HL-60 (cell line): ENCODE results near the gene ANKK1.

Experiments
- GABPA ChIP-seq: IDR thresholded peaks from 2 replicates; pipeline ENCODE4 v1.6.1; 2012; ENCODE audit warnings: low read depth
- POLR2AphosphoS5 ChIP-seq: IDR thresholded peaks from 2 replicates; pipeline ENCODE4 v1.6.1; 2012; ENCODE audit warnings: low read depth
- TF ChIP-seq, protein P1 (sequence below): IDR thresholded peaks from one replicate; pipeline ENCODE4 v1.5.1; 2011; ENCODE audit warnings: low read length, control low read depth, inconsistent platforms; ENCODE audit not compliant: insufficient read depth
- TF ChIP-seq, protein P2 (sequence below): IDR thresholded peaks from 2 replicates; pipeline ENCODE4 v1.6.1; 2012; ENCODE audit warnings: low read depth; ENCODE audit not compliant: insufficient replicate concordance

DNA sequence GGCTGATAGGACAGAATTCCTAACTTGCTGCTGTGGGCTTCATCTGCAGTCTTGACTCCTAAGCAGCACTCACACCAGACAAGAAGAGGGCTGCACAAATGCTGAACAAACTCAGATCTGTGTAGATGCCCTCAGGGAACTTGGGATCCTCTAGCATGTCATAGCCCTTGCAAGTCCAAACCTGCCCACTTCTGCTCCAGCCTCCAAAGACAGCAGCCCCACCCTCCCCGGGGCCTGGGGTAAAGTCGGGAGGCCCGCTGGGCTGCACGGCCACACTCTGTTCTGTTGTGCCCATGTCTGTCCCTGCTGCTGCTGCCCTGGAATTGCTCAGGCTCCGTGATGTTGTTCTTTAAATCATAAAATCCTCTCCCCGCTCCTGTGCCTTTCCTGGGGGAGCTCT, 59.4 kb downstream of the ANKK1 start:
- TF ChIP-seq POLR2AphosphoS5: no peak
- TF ChIP-seq, protein P1, sequence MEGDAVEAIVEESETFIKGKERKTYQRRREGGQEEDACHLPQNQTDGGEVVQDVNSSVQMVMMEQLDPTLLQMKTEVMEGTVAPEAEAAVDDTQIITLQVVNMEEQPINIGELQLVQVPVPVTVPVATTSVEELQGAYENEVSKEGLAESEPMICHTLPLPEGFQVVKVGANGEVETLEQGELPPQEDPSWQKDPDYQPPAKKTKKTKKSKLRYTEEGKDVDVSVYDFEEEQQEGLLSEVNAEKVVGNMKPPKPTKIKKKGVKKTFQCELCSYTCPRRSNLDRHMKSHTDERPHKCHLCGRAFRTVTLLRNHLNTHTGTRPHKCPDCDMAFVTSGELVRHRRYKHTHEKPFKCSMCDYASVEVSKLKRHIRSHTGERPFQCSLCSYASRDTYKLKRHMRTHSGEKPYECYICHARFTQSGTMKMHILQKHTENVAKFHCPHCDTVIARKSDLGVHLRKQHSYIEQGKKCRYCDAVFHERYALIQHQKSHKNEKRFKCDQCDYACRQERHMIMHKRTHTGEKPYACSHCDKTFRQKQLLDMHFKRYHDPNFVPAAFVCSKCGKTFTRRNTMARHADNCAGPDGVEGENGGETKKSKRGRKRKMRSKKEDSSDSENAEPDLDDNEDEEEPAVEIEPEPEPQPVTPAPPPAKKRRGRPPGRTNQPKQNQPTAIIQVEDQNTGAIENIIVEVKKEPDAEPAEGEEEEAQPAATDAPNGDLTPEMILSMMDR: no peak
- TF ChIP-seq, protein P2, sequence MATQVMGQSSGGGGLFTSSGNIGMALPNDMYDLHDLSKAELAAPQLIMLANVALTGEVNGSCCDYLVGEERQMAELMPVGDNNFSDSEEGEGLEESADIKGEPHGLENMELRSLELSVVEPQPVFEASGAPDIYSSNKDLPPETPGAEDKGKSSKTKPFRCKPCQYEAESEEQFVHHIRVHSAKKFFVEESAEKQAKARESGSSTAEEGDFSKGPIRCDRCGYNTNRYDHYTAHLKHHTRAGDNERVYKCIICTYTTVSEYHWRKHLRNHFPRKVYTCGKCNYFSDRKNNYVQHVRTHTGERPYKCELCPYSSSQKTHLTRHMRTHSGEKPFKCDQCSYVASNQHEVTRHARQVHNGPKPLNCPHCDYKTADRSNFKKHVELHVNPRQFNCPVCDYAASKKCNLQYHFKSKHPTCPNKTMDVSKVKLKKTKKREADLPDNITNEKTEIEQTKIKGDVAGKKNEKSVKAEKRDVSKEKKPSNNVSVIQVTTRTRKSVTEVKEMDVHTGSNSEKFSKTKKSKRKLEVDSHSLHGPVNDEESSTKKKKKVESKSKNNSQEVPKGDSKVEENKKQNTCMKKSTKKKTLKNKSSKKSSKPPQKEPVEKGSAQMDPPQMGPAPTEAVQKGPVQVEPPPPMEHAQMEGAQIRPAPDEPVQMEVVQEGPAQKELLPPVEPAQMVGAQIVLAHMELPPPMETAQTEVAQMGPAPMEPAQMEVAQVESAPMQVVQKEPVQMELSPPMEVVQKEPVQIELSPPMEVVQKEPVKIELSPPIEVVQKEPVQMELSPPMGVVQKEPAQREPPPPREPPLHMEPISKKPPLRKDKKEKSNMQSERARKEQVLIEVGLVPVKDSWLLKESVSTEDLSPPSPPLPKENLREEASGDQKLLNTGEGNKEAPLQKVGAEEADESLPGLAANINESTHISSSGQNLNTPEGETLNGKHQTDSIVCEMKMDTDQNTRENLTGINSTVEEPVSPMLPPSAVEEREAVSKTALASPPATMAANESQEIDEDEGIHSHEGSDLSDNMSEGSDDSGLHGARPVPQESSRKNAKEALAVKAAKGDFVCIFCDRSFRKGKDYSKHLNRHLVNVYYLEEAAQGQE: no peak
- no peak for TF ChIP-seq GABPA
